Endothelial cell of umbilical vein (primary cell): ENCODE measurements around the gene CMTM3. TPM values are rescaled to one million over a fixed set of nuclear protein-coding genes. Genes with fewer than 3 reads are reported as not detected.

ENCODE experiments used
- BruUV-seq: library from RNA; stranded (reverse); fragments of 400-500 nt; replicated peaks from 2 replicates; lab custom pipeline; 2021; lab: Mats Ljungman, UMichigan
- CTCF ChIA-PET: fragments of 300-600, 350-600 bp; sonication (Branson Sonifier 250); formaldehyde crosslinking; loops from one replicate; lab custom pipeline; 2021; ENCODE audit warnings: antibody characterized with exemption, inconsistent platforms; lab: Charles Lee
- POLR2A ChIA-PET: fragments of 300-600, 350-600 bp; sonication (Branson Sonifier 250); formaldehyde crosslinking; loops from one replicate; lab custom pipeline; 2021; ENCODE audit warnings: antibody characterized with exemption, inconsistent platforms; lab: Charles Lee
- DNase-seq: peaks from one replicate; pipeline ENCODE4 v3.0.0-alpha.2; 2011; ENCODE audit warnings: low read depth, low spot score
- FAIRE-seq: peaks from 2 replicates; lab custom pipeline; 2011; peaks lifted over from hg19 to GRCh38; lab: Jason Lieb, UNC
- H2AFZ ChIP-seq: 2 replicates; pipeline ENCODE4 v1.6.0; 2012; ENCODE audit warnings: low read depth, low read length, control low read depth, inconsistent platforms
- H3K27ac ChIP-seq: 2 replicates; pipeline ENCODE4 v1.5.1; 2011; ENCODE audit warnings: low read depth, mild to moderate bottlenecking, control low read depth, low read length, moderate library complexity; ENCODE audit not compliant: insufficient read depth
- H3K27me3 ChIP-seq, 2 experiments: 2 replicates each; pipeline versions ENCODE4 v1.6.0 to v1.6.1; 2011; ENCODE audit warnings: low read length in 2 of 2, mixed read lengths in 1 of 2; ENCODE audit not compliant: control insufficient read depth in 2 of 2, insufficient read depth in 2 of 2
- H3K36me3 ChIP-seq, 2 experiments: 2 replicates in 1 of 2; 3 replicates in 1 of 2; pipeline ENCODE4 v1.5.1; 2011; ENCODE audit warnings: low read length in 2 of 2, mild to moderate bottlenecking in 1 of 2, moderate library complexity in 1 of 2; ENCODE audit not compliant: control insufficient read depth in 2 of 2, insufficient read depth in 2 of 2; ENCODE audit errors: extremely low read depth in 1 of 2
- H3K4me1 ChIP-seq: 3 replicates; pipeline ENCODE4 v1.5.1; 2011; ENCODE audit warnings: mild to moderate bottlenecking, low read length; ENCODE audit not compliant: control insufficient read depth, insufficient read depth; ENCODE audit errors: extremely low read depth
- H3K4me2 ChIP-seq: 2 replicates; pipeline ENCODE4 v1.6.1; 2011; ENCODE audit warnings: low read length, control low read depth, mixed read lengths; ENCODE audit not compliant: insufficient read depth
- H3K4me3 ChIP-seq, 3 experiments: fragments of 200-600 bp in 1 of 3; sonication (generic), shearing (Covaris generic) in 1 of 3; replicated peaks in 1 of 3; 2 replicates each; pipeline ENCODE4 v1.5.1; 2011 to 2016; ENCODE audit warnings: control low read depth in 3 of 3, low read length in 3 of 3, mild to moderate bottlenecking in 2 of 3, inconsistent platforms in 1 of 3, low read depth in 1 of 3, moderate library complexity in 1 of 3; ENCODE audit not compliant: insufficient read depth in 1 of 3
- H3K79me2 ChIP-seq: 2 replicates; pipeline ENCODE4 v1.6.0; 2012; ENCODE audit warnings: low read length, inconsistent platforms; ENCODE audit not compliant: control insufficient read depth, insufficient read depth
- H3K9ac ChIP-seq: replicated peaks from 2 replicates; pipeline ENCODE3; 2011; ENCODE audit warnings: low read length, control low read depth; ENCODE audit not compliant: insufficient read depth; ENCODE audit errors: extremely low read depth
- H3K9me1 ChIP-seq: replicated peaks from 3 replicates; pipeline ENCODE4 v1.6.0; 2011; ENCODE audit warnings: mild to moderate bottlenecking, low read length; ENCODE audit not compliant: control insufficient read depth, insufficient read depth; ENCODE audit errors: extremely low read depth
- H3K9me3 ChIP-seq: replicated peaks from 2 replicates; pipeline ENCODE4 v1.5.1; 2012; ENCODE audit warnings: low read length, inconsistent platforms; ENCODE audit not compliant: control insufficient read depth, insufficient read depth
- H4K20me1 ChIP-seq: replicated peaks from 2 replicates; pipeline ENCODE3; 2011; ENCODE audit warnings: mild to moderate bottlenecking, low read length; ENCODE audit not compliant: control insufficient read depth, insufficient read depth; ENCODE audit errors: extremely low read depth
- CTCF ChIP-seq, 2 donors: IDR thresholded peaks; 1 replicate in 1 of 2; 2 replicates in 1 of 2; pipeline ENCODE4 v1.5.1; 2011; ENCODE audit warnings: low read length in 2 of 2, mild to moderate bottlenecking in 2 of 2, moderate library complexity in 2 of 2, control low read depth in 1 of 2, inconsistent platforms in 1 of 2, low read depth in 1 of 2; ENCODE audit not compliant: insufficient read depth in 1 of 2; ENCODE audit errors: extremely low read depth in 1 of 2
- EZH2 ChIP-seq: IDR thresholded peaks from 2 replicates; pipeline ENCODE4 v1.6.1; 2012; ENCODE audit warnings: borderline replicate concordance, low read depth, mild to moderate bottlenecking, moderate library complexity, low read length, inconsistent platforms; ENCODE audit not compliant: severe bottlenecking
- FOS ChIP-seq: IDR thresholded peaks from 2 replicates; pipeline ENCODE4 v1.6.1; 2011; ENCODE audit warnings: mild to moderate bottlenecking, low read length, moderate library complexity, borderline replicate concordance; ENCODE audit not compliant: insufficient read depth
- GATA2 ChIP-seq: IDR thresholded peaks from 2 replicates; pipeline ENCODE4 v1.7.0; 2011; ENCODE audit warnings: low read depth, mild to moderate bottlenecking, moderate library complexity, mixed read lengths, low read length; ENCODE audit not compliant: insufficient read length, insufficient read depth
- JUN ChIP-seq: IDR thresholded peaks from 2 replicates; pipeline ENCODE4 v1.6.1; 2011; ENCODE audit warnings: borderline replicate concordance, low read depth; ENCODE audit not compliant: insufficient read length, insufficient read depth
- MAX ChIP-seq: IDR thresholded peaks from 2 replicates; pipeline ENCODE4 v1.6.1; 2011; ENCODE audit not compliant: insufficient read depth, insufficient read length
- MYC ChIP-seq: IDR thresholded peaks from one replicate; pipeline ENCODE4 v1.6.1; 2011; ENCODE audit warnings: mild to moderate bottlenecking, low read depth, low read length
- POLR2A ChIP-seq: IDR thresholded peaks from 2 replicates; pipeline ENCODE4 v1.6.1; 2012; ENCODE audit warnings: low read depth, mild to moderate bottlenecking, control low read depth, low read length
- POLR2AphosphoS5 ChIP-seq: IDR thresholded peaks from 2 replicates; pipeline ENCODE4 v1.6.1; 2012; ENCODE audit warnings: low read depth, mild to moderate bottlenecking, control low read depth, low read length, moderate library complexity; ENCODE audit not compliant: insufficient read depth
- dilution Hi-C: fragments of 300-500 bp; cut with MboI; formaldehyde crosslinking; loops from one replicate; pipeline ENCODE4 v1.15.0; 2019; ENCODE audit warnings: low sequenced_read_pairs; ENCODE audit not compliant: extremely low pct_ligation_motif_present
- intact Hi-C: fragments of 100-400 bp; cut with micrococcal nuclease; formaldehyde crosslinking; loops from one replicate; pipeline ENCODE4 v1.10.0; 2022
- polyA plus RNA-seq, 4 experiments: library from polyadenylated mRNA; depleted of rRNA in 3 of 4; stranded (reverse) in 3 of 4; unstranded in 1 of 4; fragments of >200 nt; gene quantifications; 2 replicates each; pipeline versions ENCODE4 v1.2.1 to v1.2.3, GENCODE V29; 2011 to 2012; ENCODE audit warnings: missing spikeins in 1 of 4
- total RNA-seq: library from RNA; stranded (reverse); gene quantifications from 2 replicates; pipeline ENCODE4 v1.2.3, GENCODE V29; 2021

CMTM3 gene
- total and polyA plus RNA-seq, 2 donors (not counting 3 experiments of a cell fraction or from before 2014, with no cell fraction given): 83.6 to 86.2 TPM

GRCh38 chr16:66618588-66619375 lies 14.3 kb downstream of the CMTM3 start:
- intact Hi-C loops: no loop called here
- ChIA-PET POLR2A (no interaction called here), CTCF (interaction anchor here (1.0 to 3.0 kb wide), 8 partner anchors 10 to 254 kb away, joined by 3 to 52 read pairs (median 5); partner anchors contain the start of gene NAE1)
- no peaks in the 10 kb centered on the region for H3K79me2 ChIP-seq
- peak; percentile 71 for DNase-seq
- no peak for TF ChIP-seq CTCF (IDR thresholded peaks at IDR 0.05; ENCODE audit: extremely low read depth in 1 of 2, insufficient read depth in 1 of 2, low read depth in 1 of 2, low read length in 2 of 2)
- TF ChIP-seq POLR2AphosphoS5: peak; percentile 33
- no peak for TF ChIP-seq JUN
- no peak for TF ChIP-seq MAX
- TF ChIP-seq GATA2: no peak
- no peak for TF ChIP-seq POLR2A
- TF ChIP-seq MYC: no peak
- no peak for TF ChIP-seq EZH2
- TF ChIP-seq FOS: peak; percentile 70
- peaks cover 20% of the 10 kb centered on the region for H3K4me1 ChIP-seq
- peak; percentile 98 for FAIRE-seq
- H3K36me3 ChIP-seq: no peaks in the 10 kb centered on the region
- peak overlapping the region; percentile 19 for H3K27ac ChIP-seq
- no peak overlapping the region for H2AFZ ChIP-seq
- H3K4me2 ChIP-seq: no peak overlapping the region
- no peaks in the 10 kb centered on the region for H4K20me1 ChIP-seq
- no peak overlapping the region for H3K4me3 ChIP-seq
- dilution Hi-C loops: no loop called here
- H3K9ac ChIP-seq: no peak overlapping the region
- no peaks in the 10 kb centered on the region for H3K9me1 ChIP-seq
- BruUV-seq: no TSS peak
- H3K9me3 ChIP-seq: no peaks in the 10 kb centered on the region
- no peaks in the 10 kb centered on the region for H3K27me3 ChIP-seq
